Measurements from ENCODE around the gene CTNNA3.

CTNNA3 gene

GRCh38 chr10:66927251-66927935 is 768.6 kb downstream of the CTNNA3 start:
- FAIRE-seq = no peak

DNA sequence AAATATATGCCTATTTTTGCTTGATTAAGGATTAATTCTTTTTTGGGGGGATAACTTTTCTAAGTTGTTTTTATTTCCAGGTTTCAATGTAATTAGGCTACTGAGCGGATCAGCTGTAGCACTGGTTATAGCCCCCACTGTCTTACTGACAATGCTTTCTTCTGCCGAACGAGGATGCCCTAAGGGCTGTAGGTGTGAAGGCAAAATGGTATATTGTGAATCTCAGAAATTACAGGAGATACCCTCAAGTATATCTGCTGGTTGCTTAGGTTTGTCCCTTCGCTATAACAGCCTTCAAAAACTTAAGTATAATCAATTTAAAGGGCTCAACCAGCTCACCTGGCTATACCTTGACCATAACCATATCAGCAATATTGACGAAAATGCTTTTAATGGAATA is 769.2 kb downstream of the CTNNA3 start:
- FAIRE-seq = no peak

GRCh38 chr10:66925896-66926715 is 769.9 kb downstream of the CTNNA3 start, which contains the start of gene LRRTM3:
LRRTM3 (plus strand) TSS chr10:66926036.
- peak; percentile 61 for FAIRE-seq

- FAIRE-seq = peak; percentile 4
These were observed 770.6 kb downstream of the CTNNA3 start for GRCh38 chr10:66925373-66925772.

- no peak for FAIRE-seq
These were observed 771.2 kb downstream of the CTNNA3 start for GRCh38 chr10:66924674-66925345.

- FAIRE-seq = no peak
These were observed 776.7 kb downstream of the CTNNA3 start for GRCh38 chr10:66919248-66919647.

- FAIRE-seq = no peak
These were observed 778.9 kb downstream of the CTNNA3 start for GRCh38 chr10:66917104-66917503.

- FAIRE-seq = no peak
These were observed 780.0 kb downstream of the CTNNA3 start for GRCh38 chr10:66916030-66916429.

DNA sequence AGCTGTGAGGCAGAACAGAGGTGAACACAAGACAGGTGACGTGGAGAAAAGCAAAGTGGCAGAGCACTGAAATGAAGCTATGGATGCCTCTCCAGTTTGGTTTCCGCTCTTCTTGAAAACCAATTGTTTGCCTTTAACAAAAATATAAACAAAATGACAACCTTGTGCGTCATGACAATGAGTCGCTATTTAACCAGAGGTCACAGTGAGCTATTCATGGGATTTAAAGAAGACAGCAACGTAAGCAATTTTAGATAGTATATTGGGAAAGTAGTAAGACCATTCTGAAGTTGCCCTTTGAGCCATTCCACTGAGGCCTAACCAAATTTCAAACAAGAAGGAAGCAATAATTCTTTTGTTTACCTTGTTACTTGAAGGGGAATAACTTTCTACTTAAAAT is 785.3 kb downstream of the CTNNA3 start:
- FAIRE-seq = no peak

DNA sequence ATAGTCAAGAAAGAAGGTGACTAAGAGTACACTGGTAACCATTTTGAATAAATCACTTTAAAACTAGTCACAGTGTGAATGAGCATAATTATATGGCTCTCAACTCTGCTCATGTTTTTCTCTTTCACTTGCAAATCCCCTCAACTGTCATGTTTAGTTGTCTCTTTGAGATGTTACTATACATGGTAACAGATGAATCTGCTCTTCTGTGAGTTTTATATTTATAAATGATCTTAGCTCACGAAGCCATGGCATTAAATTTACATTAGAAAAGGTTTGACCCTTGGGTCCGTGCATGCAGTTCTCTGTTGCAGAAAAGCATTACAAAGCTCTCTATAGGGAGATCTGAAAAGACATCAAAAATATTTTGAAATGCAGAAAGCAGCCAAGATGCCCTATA is 803.1 kb downstream of the CTNNA3 start:
- FAIRE-seq = no peak

- no peak for FAIRE-seq
These were observed 807.8 kb downstream of the CTNNA3 start for GRCh38 chr10:66888237-66888636.

DNA sequence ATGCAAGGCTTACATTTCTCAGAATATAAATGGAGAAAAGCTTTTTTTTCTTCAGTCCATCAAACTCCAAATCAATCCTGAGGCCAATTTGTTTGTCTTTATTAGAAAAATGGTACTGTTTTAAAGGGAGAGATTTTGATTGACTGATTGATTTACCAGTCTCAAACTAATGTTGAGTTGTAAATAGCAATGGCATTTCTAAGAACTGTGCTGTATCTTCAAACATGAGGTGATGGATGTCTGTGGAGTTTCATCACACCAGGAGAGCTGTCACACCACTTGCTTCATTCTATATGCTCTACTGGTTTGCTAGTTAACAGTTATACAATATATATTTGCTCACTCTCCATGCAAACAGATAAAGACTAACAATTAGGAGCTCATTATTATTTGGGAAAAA is 809.1 kb downstream of the CTNNA3 start:
- FAIRE-seq = no peak

DNA sequence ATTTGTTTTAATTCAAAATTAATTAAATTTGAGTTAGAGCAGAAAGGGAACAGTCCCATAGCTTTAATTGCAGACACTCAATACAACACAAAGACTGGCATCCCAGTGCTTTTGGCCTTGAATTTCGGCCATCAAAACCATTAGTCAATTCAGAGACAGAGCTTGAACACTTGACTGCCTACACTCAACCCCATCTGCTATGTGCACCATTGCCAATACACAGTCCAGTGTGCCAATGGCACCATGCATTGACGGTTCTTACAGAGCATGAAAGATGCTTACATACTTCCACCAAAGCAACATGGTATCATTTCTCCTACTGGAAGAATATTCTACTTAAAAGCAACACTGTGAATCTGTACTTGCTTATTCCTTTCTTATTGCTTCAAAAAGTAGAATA is 813.7 kb downstream of the CTNNA3 start:
- no peak for FAIRE-seq

GRCh38 chr10:66881814-66882213 is 814.2 kb downstream of the CTNNA3 start:
- no peak for FAIRE-seq

- FAIRE-seq = no peak
These were observed 815.2 kb downstream of the CTNNA3 start for GRCh38 chr10:66880826-66881225.

GRCh38 chr10:66880292-66880691 is 815.7 kb downstream of the CTNNA3 start:
- no peak for FAIRE-seq

GRCh38 chr10:66877361-66877760 is 818.6 kb downstream of the CTNNA3 start:
- FAIRE-seq = no peak

- no peak for FAIRE-seq
These were observed 826.4 kb downstream of the CTNNA3 start for GRCh38 chr10:66869635-66870034.

DNA sequence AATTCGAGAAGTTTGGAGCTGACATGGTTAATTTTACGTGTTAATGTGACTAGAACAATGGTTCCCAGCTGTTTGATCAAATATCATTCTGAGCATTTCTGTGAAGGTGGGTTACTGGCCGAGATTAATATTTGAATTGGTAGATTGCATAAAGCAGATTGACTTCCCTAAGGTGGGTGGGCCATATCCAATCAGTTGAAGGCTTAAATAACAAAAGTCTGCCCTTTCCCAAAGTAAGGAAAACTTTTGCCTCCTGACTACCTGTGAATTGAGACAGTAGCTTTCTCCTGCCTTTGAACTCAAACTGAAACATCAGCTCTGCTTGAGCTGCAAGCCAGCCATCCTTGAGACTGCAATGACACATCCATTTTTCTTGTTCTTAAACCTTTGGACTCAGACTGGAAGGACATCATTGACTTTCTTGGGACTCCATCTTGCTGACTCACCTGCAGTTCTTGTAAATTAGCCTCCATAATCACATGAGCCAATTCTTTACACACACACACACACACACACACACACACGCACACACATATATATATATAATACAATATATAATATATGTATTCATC is 833.2 kb downstream of the CTNNA3 start:
- no peak for FAIRE-seq

DNA sequence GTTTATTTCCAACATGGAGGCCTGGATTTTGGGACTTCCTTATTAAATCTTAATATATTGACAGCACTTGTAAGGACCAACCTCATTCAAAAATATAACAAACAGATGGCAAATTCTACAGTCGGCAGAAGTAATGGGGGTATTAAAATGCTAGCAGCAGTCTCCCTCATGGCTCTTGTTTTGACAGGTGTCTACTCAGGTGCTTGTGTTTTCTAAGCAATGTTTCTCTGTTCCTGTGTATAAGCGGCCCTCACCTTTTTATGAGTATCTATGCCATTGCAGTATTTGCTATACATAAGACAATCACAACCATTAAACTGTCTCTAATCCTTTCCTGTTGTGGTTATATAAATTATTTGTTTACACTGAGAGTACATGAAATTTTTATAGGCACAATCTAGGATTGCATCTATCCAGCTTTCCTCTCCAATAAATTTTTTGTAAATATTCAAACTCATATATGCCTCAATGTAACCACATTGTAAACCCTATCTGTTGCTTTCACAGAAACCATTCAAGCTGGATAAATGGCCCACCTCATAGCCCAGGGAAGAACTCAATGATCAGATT is 835.5 kb downstream of the CTNNA3 start:
- no peak for FAIRE-seq

DNA sequence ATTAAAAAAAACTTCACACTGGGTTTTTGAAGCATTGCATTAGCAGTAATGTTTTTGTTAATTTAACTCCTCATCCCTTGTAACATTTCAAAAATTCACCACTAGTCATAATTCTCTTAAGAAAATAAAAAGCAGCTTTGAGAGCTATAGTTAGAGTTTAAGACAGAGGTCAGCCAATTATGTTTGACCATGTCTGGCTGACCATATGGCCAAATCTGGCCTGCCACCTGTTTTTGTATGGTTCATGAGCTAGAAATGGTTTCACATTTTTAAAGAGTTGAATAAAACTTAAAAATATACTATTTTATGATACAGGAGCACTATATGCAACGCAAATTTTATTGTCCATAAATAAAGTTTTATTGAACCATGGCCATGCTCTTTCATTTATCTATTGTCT is 843.2 kb downstream of the CTNNA3 start:
- FAIRE-seq = no peak

GRCh38 chr10:66848856-66849255 is 847.1 kb downstream of the CTNNA3 start:
- no peak for FAIRE-seq

All from endometrium (tissue), 2 donors.